Activated CD8-positive, alpha-beta memory T cell treated with anti-CD3 and anti-CD28 coated beads for 1 hour (primary cell): ENCODE results near the gene FUCA1.
A peak's percentile ranks its signal among the peaks of the same experiment; 100 is the strongest.
"Not testable (repeated sequence)": the region's sequence is repeated elsewhere in the genome, so short reads cannot be mapped to it uniquely, and the experiment has no call there.

Source experiments
- DNase-seq, 2 donors: peaks; one replicate each; pipeline ENCODE4 v3.0.0-alpha.2; 2020; ENCODE audit warnings: low read depth in 1 of 2; ENCODE audit errors: extremely low read depth in 1 of 2

FUCA1 gene

GRCh38 chr1:23867895-23868556, at the start of gene FUCA1:
TSS of gene FUCA1 (minus strand) at chr1:23868290. CDS start at chr1:23868286, 4 bp downstream.
- peak; percentile 86 to 93 for DNase-seq

- DNase-seq = peak; percentile 24 to 25
Measured at GRCh38 chr1:23916209-23917131, 48.4 kb upstream of the FUCA1 start.

- DNase-seq = no peak
Measured at GRCh38 chr1:23915466-23915865, 47.4 kb upstream of the FUCA1 start.

- DNase-seq = no peak
Measured at GRCh38 chr1:23914921-23915320, 46.8 kb upstream of the FUCA1 start.

GRCh38 chr1:23913212-23913880, 45.3 kb upstream of the FUCA1 start, which contains the start of gene CNR2:
TSS of gene CNR2 (minus strand) at chr1:23913362. CDS start at chr1:23875617, 37,745 bp downstream.
- no peak for DNase-seq

GRCh38 chr1:23911921-23912320, 43.8 kb upstream of the FUCA1 start:
- no peak for DNase-seq

- DNase-seq = no peak
Measured at GRCh38 chr1:23910553-23911246, 42.6 kb upstream of the FUCA1 start.

GRCh38 chr1:23910144-23910543, 42.1 kb upstream of the FUCA1 start:
- no peak for DNase-seq

- no peak for DNase-seq
Measured at GRCh38 chr1:23909412-23909811, 41.3 kb upstream of the FUCA1 start.

GRCh38 chr1:23908453-23909341, 40.6 kb upstream of the FUCA1 start:
- peak in 1 of 2 donors; percentile 10 for DNase-seq

- no peak for DNase-seq
Measured at GRCh38 chr1:23906731-23907130, 38.6 kb upstream of the FUCA1 start.

GRCh38 chr1:23905461-23906025, 37.5 kb upstream of the FUCA1 start:
- no peak for DNase-seq

GRCh38 chr1:23904748-23905357, 36.8 kb upstream of the FUCA1 start:
- DNase-seq = no peak

- no peak for DNase-seq
Measured at GRCh38 chr1:23903754-23904153, 35.7 kb upstream of the FUCA1 start.

GRCh38 chr1:23902321-23903278, 34.5 kb upstream of the FUCA1 start:
- no peak for DNase-seq

GRCh38 chr1:23900017-23900416, 31.9 kb upstream of the FUCA1 start:
- not testable (repeated sequence) for DNase-seq

GRCh38 chr1:23899070-23899469, 31.0 kb upstream of the FUCA1 start:
- DNase-seq = no peak

GRCh38 chr1:23897083-23897482, 29.0 kb upstream of the FUCA1 start:
- DNase-seq = no peak
